BJ (cell line): ENCODE results near the gene NAGA. TPM values are rescaled to one million over a fixed set of nuclear protein-coding genes. Genes with fewer than 3 reads are reported as not detected.

Source experiments
- CTCF ChIA-PET: fragments of 350-600 bp; formaldehyde crosslinking; extraction: SDS; loops from one replicate; lab custom pipeline; 2021; ENCODE audit warnings: antibody characterized with exemption, inconsistent platforms; lab: Yijun Ruan, JAX
- POLR2A ChIA-PET: fragments of 300-600 bp; sonication (Branson Sonifier 250); formaldehyde crosslinking; extraction: SDS; loops from one replicate; lab custom pipeline; 2021; ENCODE audit warnings: antibody characterized with exemption; lab: Charles Lee
- DNase-seq: peaks from one replicate; pipeline ENCODE4 v3.0.0-alpha.2; 2011; ENCODE audit warnings: low read depth
- H3K27me3 ChIP-seq: 2 replicates; pipeline ENCODE4 v1.6.0; 2011; ENCODE audit warnings: low read length; ENCODE audit not compliant: control insufficient read depth, insufficient read depth
- H3K36me3 ChIP-seq: 2 replicates; pipeline ENCODE4 v1.5.1; 2011; ENCODE audit warnings: low read length; ENCODE audit not compliant: control insufficient read depth, insufficient read depth
- H3K4me3 ChIP-seq: 2 replicates; pipeline ENCODE4 v1.5.1; 2011; ENCODE audit warnings: low read depth, mild to moderate bottlenecking, control low read depth, low read length
- polyA plus RNA-seq: library from polyadenylated mRNA; depleted of rRNA; stranded (reverse); fragments of >200 nt; gene quantifications from 2 replicates; pipeline ENCODE4 v1.2.3, GENCODE V29; 2011
- TF ChIP-seq, protein P1 (sequence below): IDR thresholded peaks from 2 replicates; pipeline ENCODE4 v1.5.1; 2011; ENCODE audit warnings: low read depth, mild to moderate bottlenecking, control low read depth, inconsistent platforms, low read length, moderate library complexity; ENCODE audit not compliant: insufficient read depth

NAGA gene
- polyA plus RNA-seq, 1 experiment: 68.4 TPM

GRCh38 chr22:42033263-42034181, 37.1 kb downstream of the NAGA start:
- TF ChIP-seq, protein P1, sequence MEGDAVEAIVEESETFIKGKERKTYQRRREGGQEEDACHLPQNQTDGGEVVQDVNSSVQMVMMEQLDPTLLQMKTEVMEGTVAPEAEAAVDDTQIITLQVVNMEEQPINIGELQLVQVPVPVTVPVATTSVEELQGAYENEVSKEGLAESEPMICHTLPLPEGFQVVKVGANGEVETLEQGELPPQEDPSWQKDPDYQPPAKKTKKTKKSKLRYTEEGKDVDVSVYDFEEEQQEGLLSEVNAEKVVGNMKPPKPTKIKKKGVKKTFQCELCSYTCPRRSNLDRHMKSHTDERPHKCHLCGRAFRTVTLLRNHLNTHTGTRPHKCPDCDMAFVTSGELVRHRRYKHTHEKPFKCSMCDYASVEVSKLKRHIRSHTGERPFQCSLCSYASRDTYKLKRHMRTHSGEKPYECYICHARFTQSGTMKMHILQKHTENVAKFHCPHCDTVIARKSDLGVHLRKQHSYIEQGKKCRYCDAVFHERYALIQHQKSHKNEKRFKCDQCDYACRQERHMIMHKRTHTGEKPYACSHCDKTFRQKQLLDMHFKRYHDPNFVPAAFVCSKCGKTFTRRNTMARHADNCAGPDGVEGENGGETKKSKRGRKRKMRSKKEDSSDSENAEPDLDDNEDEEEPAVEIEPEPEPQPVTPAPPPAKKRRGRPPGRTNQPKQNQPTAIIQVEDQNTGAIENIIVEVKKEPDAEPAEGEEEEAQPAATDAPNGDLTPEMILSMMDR: no peak
- Histone ChIP-seq H3K27me3 (no peaks in the 10 kb centered on the region), H3K4me3 (no peak overlapping the region), H3K36me3 (no peaks in the 10 kb centered on the region)
- CTCF ChIA-PET: interaction anchor here (0.7 kb wide), 1 partner anchor 10 kb away, joined by 3 read pairs; no protein-coding TSS in a partner anchor
- POLR2A ChIA-PET: no interaction called here
- no peak for DNase-seq

GRCh38 chr22:42026705-42027104, 43.9 kb downstream of the NAGA start:
- Histone ChIP-seq H3K4me3 (no peak overlapping the region), H3K36me3 (no peaks in the 10 kb centered on the region), H3K27me3 (no peaks in the 10 kb centered on the region)
- ChIA-PET POLR2A (no interaction called here), CTCF (no interaction called here)
- TF ChIP-seq, protein P1: no peak
- DNase-seq: no peak

GRCh38 chr22:42025421-42025820, 45.2 kb downstream of the NAGA start:
- H3K4me3 ChIP-seq: no peak overlapping the region
- no peaks in the 10 kb centered on the region for H3K27me3 ChIP-seq
- no peak for DNase-seq
- no peaks in the 10 kb centered on the region for H3K36me3 ChIP-seq
- CTCF ChIA-PET: no interaction called here
- POLR2A ChIA-PET: no interaction called here
- TF ChIP-seq, protein P1: no peak

DNA sequence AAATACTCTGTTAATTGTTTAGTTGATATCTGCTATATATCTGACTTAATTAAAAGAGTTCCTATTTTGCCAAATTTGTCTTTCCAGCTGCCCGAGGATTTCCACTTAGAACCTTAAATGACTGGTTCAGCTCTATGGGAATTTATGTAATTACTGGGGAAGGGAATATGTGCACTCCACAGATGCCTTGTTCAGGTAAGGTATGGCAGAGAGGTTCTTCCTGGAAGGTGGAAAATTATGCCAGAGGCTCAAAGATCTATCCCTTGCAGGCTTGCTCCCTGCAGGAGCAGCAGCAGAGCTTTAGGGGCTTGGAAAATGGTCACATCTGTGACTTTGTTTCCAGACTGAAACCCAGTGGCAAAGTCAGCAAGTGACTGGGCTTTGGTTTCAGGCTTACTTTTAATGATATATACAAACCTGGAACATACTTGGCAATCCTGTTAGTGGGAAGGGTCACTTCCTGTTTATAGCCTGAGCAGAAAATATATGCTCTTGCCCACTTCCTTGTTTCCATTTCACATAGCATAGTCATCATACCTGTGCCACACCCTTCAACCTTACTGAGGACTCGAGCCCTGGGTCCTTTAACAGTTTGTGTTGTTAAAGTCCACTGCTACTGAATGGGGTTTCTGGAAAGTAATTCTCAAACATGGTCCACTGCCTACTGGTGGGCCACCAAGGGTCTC, 48.3 kb downstream of the NAGA start:
- no peaks in the 10 kb centered on the region for H3K36me3 ChIP-seq
- ChIA-PET POLR2A (no interaction called here), CTCF (interaction anchor here (1.2 kb wide), 1 partner anchor 13 kb away, joined by 3 read pairs; no protein-coding TSS in a partner anchor)
- no peak for DNase-seq
- peaks cover 2% of the 10 kb centered on the region; the same call in 1 of the 2 replicates for H3K27me3 ChIP-seq
- TF ChIP-seq, protein P1: no peak
- H3K4me3 ChIP-seq: no peak overlapping the region

- no peak overlapping the region for H3K4me3 ChIP-seq
- POLR2A ChIA-PET: no interaction called here
- DNase-seq: no peak
- CTCF ChIA-PET: no interaction called here
- no peaks in the 10 kb centered on the region for H3K36me3 ChIP-seq
- H3K27me3 ChIP-seq: peaks cover 2% of the 10 kb centered on the region; the same call in 1 of the 2 replicates
- TF ChIP-seq, protein P1: no peak
These were observed 49.0 kb downstream of the NAGA start for GRCh38 chr22:42021571-42021970.
